ENCODE measurements around the gene ACTR1A.
"Not testable (repeated sequence)": the region's sequence is repeated elsewhere in the genome, so short reads cannot be mapped to it uniquely, and the experiment has no call there.

ACTR1A gene

GRCh38 chr10:102458656-102459055, 43.9 kb downstream of the ACTR1A start:
- Histone ChIP-seq H3K27ac (replicated peaks) (no peak overlapping the region), H3K4me3 (replicated peaks; ENCODE audit: insufficient read depth, low read length) (no peak overlapping the region)
- no peak for TF ChIP-seq SPI1 (IDR thresholded peaks at IDR 0.05; ENCODE audit: borderline replicate concordance, low read depth)
- TF ChIP-seq, protein P1, sequence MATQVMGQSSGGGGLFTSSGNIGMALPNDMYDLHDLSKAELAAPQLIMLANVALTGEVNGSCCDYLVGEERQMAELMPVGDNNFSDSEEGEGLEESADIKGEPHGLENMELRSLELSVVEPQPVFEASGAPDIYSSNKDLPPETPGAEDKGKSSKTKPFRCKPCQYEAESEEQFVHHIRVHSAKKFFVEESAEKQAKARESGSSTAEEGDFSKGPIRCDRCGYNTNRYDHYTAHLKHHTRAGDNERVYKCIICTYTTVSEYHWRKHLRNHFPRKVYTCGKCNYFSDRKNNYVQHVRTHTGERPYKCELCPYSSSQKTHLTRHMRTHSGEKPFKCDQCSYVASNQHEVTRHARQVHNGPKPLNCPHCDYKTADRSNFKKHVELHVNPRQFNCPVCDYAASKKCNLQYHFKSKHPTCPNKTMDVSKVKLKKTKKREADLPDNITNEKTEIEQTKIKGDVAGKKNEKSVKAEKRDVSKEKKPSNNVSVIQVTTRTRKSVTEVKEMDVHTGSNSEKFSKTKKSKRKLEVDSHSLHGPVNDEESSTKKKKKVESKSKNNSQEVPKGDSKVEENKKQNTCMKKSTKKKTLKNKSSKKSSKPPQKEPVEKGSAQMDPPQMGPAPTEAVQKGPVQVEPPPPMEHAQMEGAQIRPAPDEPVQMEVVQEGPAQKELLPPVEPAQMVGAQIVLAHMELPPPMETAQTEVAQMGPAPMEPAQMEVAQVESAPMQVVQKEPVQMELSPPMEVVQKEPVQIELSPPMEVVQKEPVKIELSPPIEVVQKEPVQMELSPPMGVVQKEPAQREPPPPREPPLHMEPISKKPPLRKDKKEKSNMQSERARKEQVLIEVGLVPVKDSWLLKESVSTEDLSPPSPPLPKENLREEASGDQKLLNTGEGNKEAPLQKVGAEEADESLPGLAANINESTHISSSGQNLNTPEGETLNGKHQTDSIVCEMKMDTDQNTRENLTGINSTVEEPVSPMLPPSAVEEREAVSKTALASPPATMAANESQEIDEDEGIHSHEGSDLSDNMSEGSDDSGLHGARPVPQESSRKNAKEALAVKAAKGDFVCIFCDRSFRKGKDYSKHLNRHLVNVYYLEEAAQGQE (IDR thresholded peaks at IDR 0.05; ENCODE audit: insufficient replicate concordance, low read depth): no peak
- no peak for TF ChIP-seq CTCF (IDR thresholded peaks at IDR 0.05; ENCODE audit: insufficient read depth, low read length)
- TF ChIP-seq GABPA (IDR thresholded peaks at IDR 0.05; ENCODE audit: low read depth): no peak
- no peak for TF ChIP-seq POLR2AphosphoS5 (IDR thresholded peaks at IDR 0.05; ENCODE audit: low read depth)

DNA sequence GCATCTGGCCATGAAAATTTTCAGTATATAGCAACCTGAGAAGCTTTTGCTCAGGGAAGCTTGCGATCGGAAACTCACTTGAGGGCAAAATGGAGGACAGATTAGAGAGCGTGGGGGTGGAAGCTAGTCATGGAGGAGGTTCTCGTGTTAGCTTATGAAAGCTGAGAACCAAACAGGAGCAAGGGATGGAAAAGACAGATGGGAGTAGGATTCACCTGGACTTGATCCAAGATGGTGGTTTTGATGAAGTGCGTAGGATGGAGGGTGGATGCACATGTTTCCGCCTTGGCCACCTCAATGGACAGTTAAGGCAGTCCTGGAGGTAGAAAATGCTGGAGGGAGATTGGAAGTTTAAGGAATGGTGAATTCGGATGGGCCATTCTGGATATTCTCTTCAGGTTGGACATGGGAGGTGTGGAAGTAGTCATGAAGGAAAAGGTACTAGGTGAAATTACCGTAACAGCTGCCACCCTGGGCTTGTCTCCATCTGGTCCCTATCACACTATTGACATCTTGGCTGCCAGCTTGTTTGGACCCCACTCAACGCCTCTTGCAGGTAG, 44.8 kb downstream of the ACTR1A start:
- H3K27me3 ChIP-seq (ENCODE audit: insufficient read depth, poor library complexity, severe bottlenecking): no peaks in the 10 kb centered on the region
- no peak overlapping the region for H3K27ac ChIP-seq (replicated peaks)
- no peak for DNase-seq (ENCODE audit: low read depth in 1 of 2, low spot score in 1 of 2)
- H3K4me3 ChIP-seq (replicated peaks; ENCODE audit: insufficient read depth, low read length): no peak overlapping the region
- TF ChIP-seq, protein P1 (IDR thresholded peaks at IDR 0.05; ENCODE audit: insufficient replicate concordance, low read depth): no peak

More at GRCh38 chr10:102458656-102459055, 43.9 kb downstream of the ACTR1A start:
- H3K27me3 ChIP-seq (ENCODE audit: insufficient read depth, poor library complexity, severe bottlenecking): no peaks in the 10 kb centered on the region
- no peak for DNase-seq (ENCODE audit: low read depth in 1 of 2, low spot score in 1 of 2)

DNA sequence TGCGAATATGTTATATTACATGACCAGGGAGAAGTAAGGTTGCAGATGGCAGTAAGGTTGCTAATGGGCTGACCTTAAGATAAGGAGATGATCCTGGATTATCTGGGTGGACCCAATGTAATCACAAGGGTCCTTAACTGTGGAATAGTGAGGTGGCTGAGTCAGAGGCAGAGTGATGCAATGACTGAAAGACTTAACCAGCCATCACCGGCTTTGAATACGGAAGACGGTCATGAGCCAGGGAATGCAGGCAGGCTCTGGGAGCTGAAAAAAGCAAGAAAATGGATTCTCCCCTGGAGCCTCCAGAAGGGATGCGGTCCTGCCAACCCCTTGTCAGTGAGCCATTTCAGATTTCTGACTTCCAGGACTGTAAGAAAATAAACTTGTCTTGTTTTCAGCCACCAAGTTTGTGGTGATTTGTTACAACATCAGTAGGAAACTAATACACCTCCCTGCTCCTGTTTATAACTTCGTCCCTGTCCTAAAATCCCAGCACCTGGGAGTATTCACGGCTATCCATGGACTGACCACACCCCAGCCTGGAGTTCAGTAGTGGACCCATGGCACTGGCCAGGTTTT, 46.5 kb downstream of the ACTR1A start:
- peak; percentile 19 to 60 for DNase-seq (ENCODE audit: low read depth in 1 of 2, low spot score in 1 of 2)
- no peak overlapping the region; the same call in 1 of the 2 replicates for H3K27ac ChIP-seq (replicated peaks)
- no peaks in the 10 kb centered on the region for H3K27me3 ChIP-seq (ENCODE audit: insufficient read depth, poor library complexity, severe bottlenecking)
- TF ChIP-seq, protein P1 (IDR thresholded peaks at IDR 0.05; ENCODE audit: insufficient replicate concordance, low read depth): no peak
- TF ChIP-seq CTCF (IDR thresholded peaks at IDR 0.05; ENCODE audit: insufficient read depth, low read length) (no peak), SPI1 (IDR thresholded peaks at IDR 0.05; ENCODE audit: borderline replicate concordance, low read depth) (no peak), POLR2AphosphoS5 (IDR thresholded peaks at IDR 0.05; ENCODE audit: low read depth) (no peak), GABPA (IDR thresholded peaks at IDR 0.05; ENCODE audit: low read depth) (no peak)
- no peak overlapping the region for H3K4me3 ChIP-seq (replicated peaks; ENCODE audit: insufficient read depth, low read length)

DNA sequence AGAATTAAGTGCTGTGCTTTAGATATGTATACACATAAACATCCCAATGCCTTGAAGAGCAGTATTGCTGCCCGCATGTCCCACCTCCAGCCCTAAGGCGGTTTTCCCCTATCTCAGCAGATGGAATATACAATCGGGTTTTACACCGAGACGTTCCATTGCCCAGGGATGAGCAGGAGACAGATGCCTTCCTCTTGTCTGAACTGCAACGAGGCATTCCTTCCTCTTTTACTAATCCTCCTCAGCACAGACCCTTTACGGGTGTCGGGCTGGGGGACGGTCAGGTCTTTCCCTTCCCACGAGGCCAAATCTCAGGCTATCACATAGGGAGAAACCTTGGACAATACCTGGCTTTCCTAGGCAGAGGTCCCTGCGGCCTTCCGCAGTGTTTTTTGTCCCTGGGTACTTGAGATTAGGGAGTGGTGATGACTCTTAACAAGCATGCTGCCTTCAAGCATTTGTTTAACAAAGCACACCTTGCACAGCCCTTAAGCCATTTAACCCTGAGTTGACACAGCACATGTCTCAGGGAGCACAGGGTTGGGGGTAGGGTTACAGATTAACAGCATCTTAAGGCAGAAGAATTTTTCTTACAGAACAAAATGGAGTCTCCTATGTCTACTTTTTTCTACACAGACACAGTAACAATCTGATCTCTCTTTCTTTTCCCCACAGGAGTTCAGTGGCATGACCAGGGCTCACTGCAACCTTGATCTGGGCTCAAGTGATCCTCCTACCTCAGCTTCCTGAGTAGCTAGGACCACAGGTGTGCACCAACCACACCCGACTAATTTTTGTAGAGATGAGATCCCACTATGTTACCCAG, 47.6 kb downstream of the ACTR1A start:
- H3K4me3 ChIP-seq (replicated peaks; ENCODE audit: insufficient read depth, low read length); H3K27me3 ChIP-seq (ENCODE audit: insufficient read depth, poor library complexity, severe bottlenecking); H3K27ac ChIP-seq (replicated peaks); DNase-seq (ENCODE audit: low read depth in 1 of 2, low spot score in 1 of 2): not testable (repeated sequence)
